Endodermal cell (in vitro differentiated cells): ENCODE measurements around the gene POLR1C. TPM values are rescaled to one million over a fixed set of nuclear protein-coding genes. Genes with fewer than 3 reads are reported as not detected.
A peak's percentile ranks its signal among the peaks of the same experiment; 100 is the strongest.

Experiments used
- DNase-seq: peaks from one replicate; pipeline ENCODE4 v3.0.0-alpha.2; 2017
- H3K27ac ChIP-seq: 2 replicates; pipeline ENCODE4 v1.5.1; 2013; ENCODE audit warnings: mild to moderate bottlenecking, low read depth, low read length, moderate library complexity
- H3K27me3 ChIP-seq: 2 replicates; pipeline ENCODE4 v1.6.1; 2013; ENCODE audit warnings: mild to moderate bottlenecking, low read length, moderate library complexity; ENCODE audit not compliant: insufficient read depth, control insufficient read depth, poor library complexity, severe bottlenecking
- H3K36me3 ChIP-seq: 2 replicates; pipeline ENCODE4 v1.7.0; 2013; ENCODE audit warnings: mild to moderate bottlenecking, low read length, moderate library complexity; ENCODE audit not compliant: control insufficient read depth, insufficient read depth
- H3K4me1 ChIP-seq: one replicate; pipeline ENCODE4 v1.7.0; 2013; ENCODE audit warnings: low read length; ENCODE audit not compliant: control insufficient read depth, insufficient read depth
- H3K4me3 ChIP-seq: 2 replicates; pipeline ENCODE4 v1.5.1; 2013; ENCODE audit warnings: mild to moderate bottlenecking, low read length, moderate library complexity
- H3K9ac ChIP-seq: 2 replicates; pipeline ENCODE4 v1.6.1; 2013; ENCODE audit warnings: mild to moderate bottlenecking, low read length, moderate library complexity; ENCODE audit not compliant: poor library complexity, severe bottlenecking; ENCODE audit errors: extremely low read depth
- H3K9me3 ChIP-seq: 2 replicates; pipeline ENCODE4 v1.6.1; 2013; ENCODE audit warnings: mild to moderate bottlenecking, low read length, moderate library complexity; ENCODE audit not compliant: control insufficient read depth
- H3K27ac Mint-ChIP-seq: 2 replicates; pipeline ENCODE4 v1.8.0; 2020; ENCODE audit warnings: mixed read lengths
- H3K27me3 Mint-ChIP-seq: 2 replicates; pipeline ENCODE4 v1.8.0; 2021; ENCODE audit warnings: mild to moderate bottlenecking, mixed read lengths; ENCODE audit not compliant: insufficient read depth
- H3K36me3 Mint-ChIP-seq: 2 replicates; pipeline ENCODE4 v1.8.0; 2020; ENCODE audit warnings: low read depth, mixed read lengths
- H3K4me1 Mint-ChIP-seq: 2 replicates; pipeline ENCODE4 v1.8.0; 2020; ENCODE audit warnings: mixed read lengths
- H3K4me3 Mint-ChIP-seq: 2 replicates; pipeline ENCODE4 v1.8.0; 2020; ENCODE audit warnings: mild to moderate bottlenecking, moderate library complexity, mixed read lengths
- H3K9me3 Mint-ChIP-seq: 2 replicates; pipeline ENCODE4 v1.8.0; 2020; ENCODE audit warnings: mild to moderate bottlenecking, mixed read lengths
- CTCF ChIP-seq: fragments of 200-600 bp; sonication (generic); conservative IDR thresholded peaks from 2 replicates; pipeline ENCODE4 v1.5.0; 2021; ENCODE audit warnings: antibody characterized with exemption, mild to moderate bottlenecking
- WGBS, 2 experiments: methylation state at CpG; one replicate each; pipeline versions ENCODE4 v1.1.5 to v1.1.7; 2013; ENCODE audit warnings: missing lambda C conversion rate in 2 of 2, mixed read lengths in 1 of 2; ENCODE audit not compliant: insufficient coverage in 1 of 2, insufficient read length in 1 of 2; 5-methylcytosine and 5-hydroxymethylcytosine counted together
- total RNA-seq, 2 donors: library from RNA; stranded (reverse); fragmentation: NEBNext Ultra II Directional in 1 of 2; extraction: Animal tissue kit (Norgen Biotek cat#: 25700) in 1 of 2; gene quantifications; 2 replicates in 1 of 2; 3 replicates in 1 of 2; pipeline ENCODE4 v1.2.1, GENCODE V29; 2021

The POLR1C gene
- total RNA-seq, 2 donors from 2014 or later: 37.6 to 44.2 TPM

DNA sequence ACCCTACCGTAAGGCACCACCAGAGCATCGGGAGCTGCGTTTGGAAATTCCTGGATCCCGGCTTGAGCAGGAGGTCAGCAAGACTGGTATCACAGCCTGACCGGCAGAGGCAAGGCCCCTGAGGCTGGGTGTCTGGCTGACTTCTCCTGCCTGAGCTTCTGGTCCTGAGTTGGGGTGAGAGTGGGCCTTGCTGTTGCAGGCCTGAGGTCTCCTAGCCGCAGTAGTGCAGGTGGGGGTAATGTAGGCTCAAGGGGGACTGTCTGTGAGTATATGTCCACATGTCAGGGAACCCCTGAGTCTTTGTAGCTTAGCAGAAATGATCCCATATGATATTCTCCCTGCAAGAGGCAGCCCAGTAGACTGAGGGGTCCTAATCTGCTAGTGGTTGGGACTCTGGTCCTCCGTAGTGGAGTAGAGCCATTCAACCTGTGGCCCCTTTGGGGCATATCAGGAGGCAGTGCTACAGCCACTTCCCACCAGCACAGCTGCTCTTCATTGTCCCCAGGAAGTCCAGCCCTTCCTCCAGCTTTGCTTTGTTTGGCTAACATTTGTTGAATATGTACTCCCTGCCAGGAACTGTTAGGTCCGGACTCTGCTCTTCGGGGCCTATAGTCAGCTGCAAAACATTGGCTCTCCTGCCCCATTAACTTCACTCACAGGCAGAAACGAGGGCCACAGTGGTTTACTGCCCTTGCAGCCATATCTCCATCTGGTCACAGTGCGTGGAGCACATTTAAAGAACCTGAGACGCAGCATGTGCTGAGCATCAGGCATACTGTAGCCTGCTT lies 17.7 kb upstream of the POLR1C start:
- DNase-seq: no peak
- H3K4me1 Mint-ChIP-seq: peaks cover 13% of the 10 kb centered on the region
- Histone ChIP-seq H3K27me3 (no peaks in the 10 kb centered on the region), H3K9me3 (no peaks in the 10 kb centered on the region), H3K9ac (no peak overlapping the region), H3K36me3 (peaks cover 53% of the 10 kb centered on the region), H3K4me3 (no peak overlapping the region), H3K27ac (no peak overlapping the region), H3K4me1 (no peaks in the 10 kb centered on the region)
- H3K9me3 Mint-ChIP-seq: no peaks in the 10 kb centered on the region
- H3K27ac Mint-ChIP-seq: no peak overlapping the region
- TF ChIP-seq CTCF: no peak
- no peak overlapping the region for H3K4me3 Mint-ChIP-seq
- peaks cover 56% of the 10 kb centered on the region for H3K36me3 Mint-ChIP-seq
- H3K27me3 Mint-ChIP-seq: no peaks in the 10 kb centered on the region
- WGBS, 2 experiments: 93 to 99% methylated on average over 11 to 12 of the region's 12 CpGs

DNA sequence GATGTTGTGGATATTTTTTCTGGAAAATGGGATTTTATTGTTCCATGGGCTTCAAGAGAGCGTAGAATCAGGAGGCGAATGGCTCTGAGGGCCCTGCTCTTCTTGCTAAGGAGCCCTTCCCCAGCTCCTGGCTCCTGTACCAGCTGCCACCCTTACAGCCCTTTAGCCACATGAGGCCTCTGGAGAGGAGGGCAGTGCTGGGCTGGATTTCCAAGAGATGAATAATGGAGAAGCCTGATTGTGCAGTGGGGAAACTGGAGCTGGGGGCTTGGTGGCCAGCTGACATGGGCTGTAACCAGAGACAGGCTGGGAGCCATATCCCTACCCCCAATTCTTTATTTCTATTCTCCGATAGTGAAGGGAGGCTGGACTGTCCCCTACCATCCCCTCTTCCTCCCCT lies 16.0 kb upstream of the POLR1C start:
- H3K9me3 ChIP-seq: no peaks in the 10 kb centered on the region
- no peak for TF ChIP-seq CTCF
- Mint-ChIP-seq H3K27me3 (no peaks in the 10 kb centered on the region), H3K9me3 (no peaks in the 10 kb centered on the region), H3K4me1 (peaks cover 4% of the 10 kb centered on the region), H3K36me3 (peaks cover 60% of the 10 kb centered on the region), H3K27ac (no peak overlapping the region), H3K4me3 (no peak overlapping the region)
- no peaks in the 10 kb centered on the region for H3K4me1 ChIP-seq
- no peak overlapping the region for H3K27ac ChIP-seq
- no peak overlapping the region for H3K9ac ChIP-seq
- no peak overlapping the region for H3K4me3 ChIP-seq
- no peak for DNase-seq
- no peaks in the 10 kb centered on the region for H3K27me3 ChIP-seq
- WGBS, 2 experiments: 93 to 100% methylated on average over 3 of the region's 3 CpGs
- peaks cover 53% of the 10 kb centered on the region for H3K36me3 ChIP-seq

GRCh38 chr6:43502666-43503065 lies 14.2 kb upstream of the POLR1C start:
- H3K9ac ChIP-seq: no peak overlapping the region
- H3K27me3 ChIP-seq: peaks cover 2% of the 10 kb centered on the region
- Mint-ChIP-seq H3K9me3 (no peaks in the 10 kb centered on the region), H3K36me3 (peaks cover 60% of the 10 kb centered on the region), H3K27ac (peak overlapping the region; percentile 17), H3K4me3 (no peak overlapping the region), H3K27me3 (peaks cover 9% of the 10 kb centered on the region), H3K4me1 (no peaks in the 10 kb centered on the region)
- WGBS, 2 experiments: 93% methylated on average over 4 of the region's 4 CpGs; no CpG with 5 or more reads in 1 of the 2 experiments
- no peak for DNase-seq
- no peaks in the 10 kb centered on the region for H3K9me3 ChIP-seq
- H3K4me3 ChIP-seq: no peak overlapping the region
- H3K4me1 ChIP-seq: no peaks in the 10 kb centered on the region
- H3K36me3 ChIP-seq: peaks cover 48% of the 10 kb centered on the region
- TF ChIP-seq CTCF: no peak
- no peak overlapping the region for H3K27ac ChIP-seq
